ENCODE results near the gene TOR4A.

TOR4A gene

GRCh38 chr9:137309368-137310188, 32.1 kb downstream of the TOR4A start:
- no peak overlapping the region for H3K27ac ChIP-seq
- no peak for TF ChIP-seq CTCF (conservative IDR thresholded peaks at IDR 0.05)

- TF ChIP-seq CTCF (conservative IDR thresholded peaks at IDR 0.05), result no peak
- H3K27ac ChIP-seq, result no peak overlapping the region
These were observed 32.9 kb downstream of the TOR4A start for GRCh38 chr9:137310189-137311052.

GRCh38 chr9:137311171-137311985, 33.9 kb downstream of the TOR4A start:
- TF ChIP-seq CTCF (conservative IDR thresholded peaks at IDR 0.05), result no peak
- H3K27ac ChIP-seq, result no peak overlapping the region

DNA sequence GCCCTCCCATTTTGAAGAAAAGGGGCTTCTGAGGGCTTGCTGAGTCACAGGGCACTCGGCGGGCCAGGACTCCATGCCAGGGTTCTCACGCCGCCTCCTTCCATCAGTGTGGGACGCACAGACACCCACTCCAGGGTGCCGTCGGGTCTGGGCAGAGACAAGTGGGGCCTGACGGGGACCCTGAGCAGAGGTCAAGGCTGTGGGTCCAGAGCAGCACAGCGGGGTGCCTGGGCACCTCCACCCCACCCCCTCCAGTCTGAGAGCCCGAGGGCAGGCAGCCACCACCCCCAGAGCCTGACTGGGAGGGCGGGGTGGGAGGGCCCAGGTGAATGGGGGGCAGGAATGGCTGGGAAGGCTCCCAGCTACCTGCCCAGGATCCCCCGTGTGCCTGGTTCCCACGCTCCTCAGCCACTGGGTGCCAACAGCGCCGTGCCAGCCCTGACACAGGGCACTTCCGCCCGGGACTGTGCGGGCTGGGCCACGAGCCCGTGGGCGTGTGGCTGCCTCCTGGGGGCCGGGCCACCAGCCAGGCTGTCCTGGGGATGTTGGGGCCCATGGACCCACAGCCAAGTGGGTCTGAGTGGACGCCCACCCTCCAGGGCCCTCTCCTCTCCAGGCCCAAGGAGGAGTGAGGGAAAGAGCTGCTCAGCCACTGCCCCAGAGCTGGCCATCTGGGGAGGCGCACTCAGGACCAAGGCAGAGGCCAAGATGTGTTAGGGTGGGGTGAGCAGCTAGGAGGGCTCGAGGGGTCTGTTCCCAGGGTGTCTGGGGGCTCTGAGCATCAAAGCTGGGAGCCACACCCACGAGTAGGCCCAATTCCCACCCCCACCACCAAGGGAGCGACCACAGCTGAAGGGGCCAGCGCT, 34.7 kb downstream of the TOR4A start:
- no peak overlapping the region for H3K27ac ChIP-seq
- no peak for TF ChIP-seq CTCF (conservative IDR thresholded peaks at IDR 0.05)

DNA sequence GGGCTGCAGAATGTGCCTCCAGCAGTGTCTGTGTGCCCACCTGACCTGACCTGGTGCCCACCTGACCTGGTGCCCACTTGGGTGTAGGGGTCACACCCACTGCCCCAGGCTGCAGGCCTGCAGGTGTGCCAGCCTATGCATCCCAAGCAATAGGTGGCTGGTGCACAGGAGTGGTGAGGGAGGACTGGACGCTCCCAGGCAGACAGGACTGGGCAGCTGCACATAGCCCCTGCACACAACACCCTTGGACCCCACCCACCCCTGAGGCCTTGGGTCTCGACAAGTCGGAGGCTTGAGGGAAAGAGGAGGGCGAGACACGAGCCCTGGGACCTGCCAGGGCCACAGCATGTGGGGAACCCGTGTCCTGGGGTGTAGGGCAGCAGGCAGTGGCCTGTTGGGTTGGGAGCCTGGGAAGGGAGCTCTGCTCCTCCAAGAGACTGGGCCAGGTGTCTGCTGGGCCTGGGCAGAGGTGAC, 35.4 kb downstream of the TOR4A start:
- no peak for TF ChIP-seq CTCF (conservative IDR thresholded peaks at IDR 0.05)
- no peak overlapping the region for H3K27ac ChIP-seq

- TF ChIP-seq CTCF (conservative IDR thresholded peaks at IDR 0.05), result no peak
- H3K27ac ChIP-seq, result no peak overlapping the region
These were observed 35.9 kb downstream of the TOR4A start for GRCh38 chr9:137313326-137313936.
